Activated naive CD4-positive, alpha-beta T cell treated with anti-CD3 and anti-CD28 coated beads, Interleukin-2, amount 10 ng/mL, durations not matched to agents 7 days and 5 days (primary cell): Measurements from ENCODE around the gene IDH2.

ENCODE experiments used
- CTCF ChIA-PET: fragments of 350-600 bp; sonication (Branson Sonifier 250); formaldehyde crosslinking; loops from one replicate; lab custom pipeline; 2021; ENCODE audit warnings: antibody characterized with exemption; lab: Charles Lee
- DNase-seq: peaks from one replicate; pipeline ENCODE4 v3.0.0-alpha.2; 2020
- H3K27ac Mint-ChIP-seq: one replicate; pipeline ENCODE4 v1.8.0; 2021; ENCODE audit warnings: mild to moderate bottlenecking, moderate library complexity, mixed read lengths
- H3K27me3 Mint-ChIP-seq: one replicate; pipeline ENCODE4 v1.8.0; 2021; ENCODE audit warnings: mild to moderate bottlenecking, mixed read lengths
- H3K36me3 Mint-ChIP-seq: one replicate; pipeline ENCODE4 v1.8.0; 2021; ENCODE audit warnings: mixed read lengths
- H3K4me1 Mint-ChIP-seq: one replicate; pipeline ENCODE4 v1.8.0; 2021; ENCODE audit warnings: mixed read lengths
- H3K4me3 Mint-ChIP-seq: one replicate; pipeline ENCODE4 v1.8.0; 2021; ENCODE audit warnings: mild to moderate bottlenecking, moderate library complexity, mixed read lengths
- H3K9me3 Mint-ChIP-seq: one replicate; pipeline ENCODE4 v1.8.0; 2021; ENCODE audit warnings: mixed read lengths

The IDH2 gene

GRCh38 chr15:90060797-90061196 is 41.5 kb downstream of the IDH2 start:
- Mint-ChIP-seq H3K27me3 (no peaks in the 10 kb centered on the region), H3K4me3 (no peak overlapping the region), H3K4me1 (peaks cover 50% of the 10 kb centered on the region), H3K36me3 (peaks cover 3% of the 10 kb centered on the region), H3K9me3 (no peaks in the 10 kb centered on the region), H3K27ac (peak overlapping the region; percentile 67)
- DNase-seq, result no peak
- CTCF ChIA-PET, result interaction anchor here (1.1 kb wide), 1 partner anchor 10 kb away, joined by 5 read pairs; no protein-coding TSS in a partner anchor

- Mint-ChIP-seq H3K27me3 (no peaks in the 10 kb centered on the region), H3K27ac (peak overlapping the region; percentile 88), H3K4me3 (no peak overlapping the region), H3K4me1 (peaks cover 52% of the 10 kb centered on the region), H3K9me3 (no peaks in the 10 kb centered on the region), H3K36me3 (peaks cover 3% of the 10 kb centered on the region)
- DNase-seq, result peak; percentile 81
- CTCF ChIA-PET, result interaction anchor here (0.8 to 1.0 kb wide), 2 partner anchors 27 to 43 kb away, joined by 3 to 4 read pairs; no protein-coding TSS in a partner anchor
These were observed 42.9 kb downstream of the IDH2 start for GRCh38 chr15:90059208-90059985.

GRCh38 chr15:90058775-90059174 is 43.5 kb downstream of the IDH2 start:
- peak overlapping the region; percentile 88 for H3K27ac Mint-ChIP-seq
- H3K36me3 Mint-ChIP-seq, result peaks cover 3% of the 10 kb centered on the region
- peaks cover 49% of the 10 kb centered on the region for H3K4me1 Mint-ChIP-seq

GRCh38 chr15:90058308-90058707 is 44.0 kb downstream of the IDH2 start:
- Mint-ChIP-seq H3K9me3 (no peaks in the 10 kb centered on the region), H3K4me3 (no peak overlapping the region)
- CTCF ChIA-PET, result no interaction called here

More at GRCh38 chr15:90058775-90059174, 43.5 kb downstream of the IDH2 start:
- no peaks in the 10 kb centered on the region for H3K27me3 Mint-ChIP-seq
- DNase-seq, result no peak
- H3K4me3 Mint-ChIP-seq, result no peak overlapping the region
- no peaks in the 10 kb centered on the region for H3K9me3 Mint-ChIP-seq
- CTCF ChIA-PET, result no interaction called here

GRCh38 chr15:90056529-90056928 is 45.7 kb downstream of the IDH2 start:
- H3K4me1 Mint-ChIP-seq, result peaks cover 34% of the 10 kb centered on the region

More at GRCh38 chr15:90058308-90058707, 44.0 kb downstream of the IDH2 start:
- no peaks in the 10 kb centered on the region for H3K27me3 Mint-ChIP-seq
- peaks cover 46% of the 10 kb centered on the region for H3K4me1 Mint-ChIP-seq
- H3K36me3 Mint-ChIP-seq, result peaks cover 3% of the 10 kb centered on the region
- H3K27ac Mint-ChIP-seq, result no peak overlapping the region
- no peak for DNase-seq

GRCh38 chr15:90055182-90055581 is 47.1 kb downstream of the IDH2 start:
- Mint-ChIP-seq H3K9me3 (no peaks in the 10 kb centered on the region), H3K27ac (peak overlapping the region; percentile 39), H3K4me1 (peaks cover 29% of the 10 kb centered on the region), H3K36me3 (peaks cover 1% of the 10 kb centered on the region), H3K4me3 (no peak overlapping the region), H3K27me3 (no peaks in the 10 kb centered on the region)
- CTCF ChIA-PET, result interaction anchor here (0.6 kb wide), 1 partner anchor 14 kb away, joined by 3 read pairs; no protein-coding TSS in a partner anchor
- DNase-seq, result no peak

More at GRCh38 chr15:90056529-90056928, 45.7 kb downstream of the IDH2 start:
- Mint-ChIP-seq H3K27me3 (no peaks in the 10 kb centered on the region), H3K9me3 (no peaks in the 10 kb centered on the region), H3K36me3 (peaks cover 3% of the 10 kb centered on the region), H3K4me3 (no peak overlapping the region), H3K27ac (no peak overlapping the region)
- CTCF ChIA-PET, result no interaction called here
- no peak for DNase-seq

GRCh38 chr15:90054618-90055097 is 47.6 kb downstream of the IDH2 start:
- Mint-ChIP-seq H3K4me3 (no peak overlapping the region), H3K4me1 (peaks cover 24% of the 10 kb centered on the region), H3K27ac (no peak overlapping the region), H3K36me3 (peaks cover 1% of the 10 kb centered on the region), H3K27me3 (no peaks in the 10 kb centered on the region), H3K9me3 (no peaks in the 10 kb centered on the region)
- CTCF ChIA-PET, result interaction anchor here (0.6 kb wide), 1 partner anchor 14 kb away, joined by 3 read pairs; no protein-coding TSS in a partner anchor
- DNase-seq, result no peak

- no peaks in the 10 kb centered on the region for H3K27me3 Mint-ChIP-seq
- no peaks in the 10 kb centered on the region for H3K9me3 Mint-ChIP-seq
- DNase-seq, result no peak
- peaks cover 16% of the 10 kb centered on the region for H3K4me1 Mint-ChIP-seq
- no peaks in the 10 kb centered on the region for H3K36me3 Mint-ChIP-seq
- H3K4me3 Mint-ChIP-seq, result no peak overlapping the region
- CTCF ChIA-PET, result interaction anchor here (0.6 to 2.6 kb wide), 3 partner anchors 9 to 22 kb away, joined by 3 to 10 read pairs (median 3); no protein-coding TSS in a partner anchor
- H3K27ac Mint-ChIP-seq, result no peak overlapping the region
These were observed 48.4 kb downstream of the IDH2 start for GRCh38 chr15:90053685-90054466.

- Mint-ChIP-seq H3K36me3 (no peaks in the 10 kb centered on the region), H3K27me3 (no peaks in the 10 kb centered on the region), H3K27ac (no peak overlapping the region), H3K4me1 (peaks cover 3% of the 10 kb centered on the region), H3K4me3 (no peak overlapping the region), H3K9me3 (no peaks in the 10 kb centered on the region)
- no peak for DNase-seq
- CTCF ChIA-PET, result interaction anchor here (2.6 kb wide), 1 partner anchor 19 kb away, joined by 10 read pairs; no protein-coding TSS in a partner anchor
These were observed 50.4 kb downstream of the IDH2 start for GRCh38 chr15:90051874-90052273.

GRCh38 chr15:90049666-90050604 is 52.3 kb downstream of the IDH2 start:
- Mint-ChIP-seq H3K9me3 (no peaks in the 10 kb centered on the region), H3K4me1 (peaks cover 5% of the 10 kb centered on the region), H3K27me3 (no peaks in the 10 kb centered on the region), H3K36me3 (no peaks in the 10 kb centered on the region), H3K27ac (no peak overlapping the region), H3K4me3 (no peak overlapping the region)
- CTCF ChIA-PET, result interaction anchor here (1.0 kb wide), 1 partner anchor 151 kb away, joined by 3 read pairs; no protein-coding TSS in a partner anchor
- DNase-seq, result no peak

- Mint-ChIP-seq H3K4me3 (no peak overlapping the region), H3K27ac (no peak overlapping the region), H3K27me3 (no peaks in the 10 kb centered on the region), H3K9me3 (no peaks in the 10 kb centered on the region), H3K4me1 (peaks cover 2% of the 10 kb centered on the region), H3K36me3 (no peaks in the 10 kb centered on the region)
- DNase-seq, result no peak
- CTCF ChIA-PET, result interaction anchor here (0.6 to 1.3 kb wide), 3 partner anchors 9 to 150 kb away, joined by 3 read pairs; no protein-coding TSS in a partner anchor
These were observed 53.2 kb downstream of the IDH2 start for GRCh38 chr15:90049030-90049429.

- H3K4me3 Mint-ChIP-seq, result no peak overlapping the region
- H3K27ac Mint-ChIP-seq, result no peak overlapping the region
- H3K9me3 Mint-ChIP-seq, result no peaks in the 10 kb centered on the region
- H3K27me3 Mint-ChIP-seq, result no peaks in the 10 kb centered on the region
- peaks cover 2% of the 10 kb centered on the region for H3K4me1 Mint-ChIP-seq
- no peak for DNase-seq
- CTCF ChIA-PET, result interaction anchor here (1.3 kb wide), 1 partner anchor 8 kb away, joined by 3 read pairs; no protein-coding TSS in a partner anchor
- H3K36me3 Mint-ChIP-seq, result no peaks in the 10 kb centered on the region
These were observed 54.2 kb downstream of the IDH2 start for GRCh38 chr15:90047956-90048575.

GRCh38 chr15:90046911-90047392 is 55.3 kb downstream of the IDH2 start:
- no peaks in the 10 kb centered on the region for H3K9me3 Mint-ChIP-seq
- H3K27me3 Mint-ChIP-seq, result no peaks in the 10 kb centered on the region
- CTCF ChIA-PET, result no interaction called here
- no peak overlapping the region for H3K4me3 Mint-ChIP-seq
- no peak overlapping the region for H3K27ac Mint-ChIP-seq
- no peak for DNase-seq
- peaks cover 2% of the 10 kb centered on the region for H3K4me1 Mint-ChIP-seq
- no peaks in the 10 kb centered on the region for H3K36me3 Mint-ChIP-seq
